Astrocyte of the cerebellum (primary cell): ENCODE results near the gene ZNF787.

Experiments
- DNase-seq: peaks from one replicate; pipeline ENCODE4 v3.0.0-alpha.2; 2011; ENCODE audit warnings: low read depth
- H3K4me3 ChIP-seq: 2 replicates; pipeline ENCODE4 v1.5.1; 2011; ENCODE audit warnings: mild to moderate bottlenecking, low read depth, low read length, moderate library complexity
- CTCF ChIP-seq: IDR thresholded peaks from 2 replicates; pipeline ENCODE4 v1.5.1; 2012; ENCODE audit warnings: low read length, low read depth, moderate library complexity, mild to moderate bottlenecking; ENCODE audit errors: missing control alignments
- in situ Hi-C: cut with HindIII; loops from 2 replicates; pipeline ENCODE4 v1.10.0; 2017; ENCODE audit warnings: low sequenced_read_pairs

Gene ZNF787

GRCh38 chr19:56133858-56134653, 13.0 kb upstream of the ZNF787 start:
- in situ Hi-C loops: no loop called here
- no peak for TF ChIP-seq CTCF
- no peak overlapping the region for H3K4me3 ChIP-seq
- DNase-seq: no peak

- no peak for TF ChIP-seq CTCF
- DNase-seq: peak; percentile 20
These were observed 11.3 kb upstream of the ZNF787 start for GRCh38 chr19:56132316-56132822.

GRCh38 chr19:56131651-56132050, 10.6 kb upstream of the ZNF787 start:
- in situ Hi-C loops: no loop called here
- TF ChIP-seq CTCF: no peak
- no peak overlapping the region for H3K4me3 ChIP-seq
- no peak for DNase-seq

More at GRCh38 chr19:56132316-56132822, 11.3 kb upstream of the ZNF787 start:
- H3K4me3 ChIP-seq: no peak overlapping the region
- in situ Hi-C loops: no loop called here

- no peak for TF ChIP-seq CTCF
- no peak for DNase-seq
- H3K4me3 ChIP-seq: no peak overlapping the region
- in situ Hi-C loops: no loop called here
These were observed 8.9 kb upstream of the ZNF787 start for GRCh38 chr19:56130006-56130405.

GRCh38 chr19:56126983-56127780, 6.1 kb upstream of the ZNF787 start:
- no peak for TF ChIP-seq CTCF
- H3K4me3 ChIP-seq: no peak overlapping the region
- no peak for DNase-seq
- in situ Hi-C loops: no loop called here

GRCh38 chr19:56125806-56126590, 4.9 kb upstream of the ZNF787 start:
- DNase-seq: no peak
- no peak overlapping the region for H3K4me3 ChIP-seq
- TF ChIP-seq CTCF: no peak
- in situ Hi-C loops: no loop called here
